HEK293 (cell line): ENCODE measurements around the gene PRKG2.

Experiments used
- CTCF ChIA-PET: fragments of 350-600 bp; formaldehyde crosslinking; extraction: SDS; loops from one replicate; lab custom pipeline; 2021; ENCODE audit warnings: antibody characterized with exemption; lab: Yijun Ruan, JAX
- POLR2A ChIA-PET: fragments of 300-600 bp; formaldehyde crosslinking; extraction: SDS; loops from one replicate; lab custom pipeline; 2020; ENCODE audit warnings: antibody characterized with exemption, inconsistent platforms; lab: Yijun Ruan, JAX
- H3K27ac ChIP-seq: fragments of 200-500 bp; sonication (Bioruptor generic); 2 replicates; pipeline ENCODE4 v1.5.1; 2014; ENCODE audit warnings: low read depth, low read length, control low read depth, inconsistent platforms; ENCODE audit errors: extremely low read depth
- H3K36me3 ChIP-seq, 2 experiments: fragments of 200-500 bp in 1 of 2; sonication (Bioruptor generic) in 1 of 2; 1 replicate in 1 of 2; 2 replicates in 1 of 2; pipeline ENCODE4 v1.5.1; 2014 to 2017; ENCODE audit warnings: inconsistent platforms in 2 of 2, low read length in 2 of 2; ENCODE audit not compliant: control insufficient read depth in 2 of 2, insufficient read depth in 1 of 2
- H3K4me1 ChIP-seq: fragments of 200-500 bp; sonication (Bioruptor generic); 2 replicates; pipeline ENCODE4 v1.5.1; 2014; ENCODE audit warnings: mild to moderate bottlenecking, low read length, inconsistent platforms; ENCODE audit not compliant: control insufficient read depth, insufficient read depth
- H3K4me3 ChIP-seq: 2 replicates; pipeline ENCODE4 v1.5.1; 2011; ENCODE audit warnings: low read depth, mild to moderate bottlenecking, control low read depth, low read length, moderate library complexity
- H3K9me3 ChIP-seq: fragments of 200-500 bp; sonication (Bioruptor generic); 2 replicates; pipeline ENCODE4 v1.5.1; 2014; ENCODE audit warnings: low read depth, low read length, inconsistent platforms; ENCODE audit not compliant: control insufficient read depth, insufficient read depth
- ELK4 ChIP-seq: IDR thresholded peaks from 2 replicates; pipeline ENCODE4 v1.6.1; 2011; ENCODE audit warnings: mild to moderate bottlenecking, low read depth, low read length, borderline replicate concordance
- PRDM4 ChIP-seq: fragments of 450-650 bp; formaldehyde crosslinking; IDR thresholded peaks from 2 replicates; pipeline ENCODE4 v1.5.1; 2017; ENCODE audit warnings: missing biosample characterization, missing genetic modification characterization
- REST ChIP-seq: fragments of 450-650 bp; formaldehyde crosslinking; IDR thresholded peaks from 2 replicates; pipeline ENCODE4 v1.5.1; 2016; ENCODE audit warnings: missing biosample characterization, missing genetic modification characterization
- SCRT2 ChIP-seq: fragments of 450-650 bp; formaldehyde crosslinking; IDR thresholded peaks from 2 replicates; pipeline ENCODE4 v1.5.1; 2016; ENCODE audit warnings: missing biosample characterization, missing genetic modification characterization
- SP2 ChIP-seq: fragments of 450-650 bp; formaldehyde crosslinking; IDR thresholded peaks from 2 replicates; pipeline ENCODE4 v1.5.1; 2016; ENCODE audit warnings: missing biosample characterization, missing genetic modification characterization
- ZFP41 ChIP-seq: fragments of 450-650 bp; formaldehyde crosslinking; IDR thresholded peaks from 2 replicates; pipeline ENCODE4 v1.5.1; 2016; ENCODE audit warnings: missing biosample characterization, missing genetic modification characterization, borderline replicate concordance
- ZNF133 ChIP-seq: fragments of 450-650 bp; formaldehyde crosslinking; IDR thresholded peaks from 2 replicates; pipeline ENCODE4 v1.5.1; 2016; ENCODE audit warnings: missing biosample characterization, missing genetic modification characterization
- ZNF148 ChIP-seq: fragments of 450-650 bp; formaldehyde crosslinking; IDR thresholded peaks from 2 replicates; pipeline ENCODE4 v1.5.0; 2017; ENCODE audit warnings: missing biosample characterization, missing genetic modification characterization, borderline replicate concordance
- ZNF2 ChIP-seq: fragments of 450-650 bp; formaldehyde crosslinking; IDR thresholded peaks from 2 replicates; pipeline ENCODE4 v1.5.1; 2016; ENCODE audit warnings: missing biosample characterization, missing genetic modification characterization
- ZNF24 ChIP-seq: fragments of 450-650 bp; formaldehyde crosslinking; IDR thresholded peaks from 2 replicates; pipeline ENCODE4 v1.5.1; 2016; ENCODE audit warnings: missing biosample characterization, missing genetic modification characterization
- ZNF335 ChIP-seq: fragments of 450-650 bp; formaldehyde crosslinking; conservative IDR thresholded peaks from 2 replicates; pipeline ENCODE4 v1.5.1; 2016; ENCODE audit warnings: missing biosample characterization, missing genetic modification characterization
- ZNF37A ChIP-seq: fragments of 450-650 bp; IDR thresholded peaks from 2 replicates; pipeline ENCODE4 v1.5.1; 2018; ENCODE audit warnings: missing biosample characterization, missing genetic modification characterization
- ZNF449 ChIP-seq: fragments of 450-650 bp; formaldehyde crosslinking; IDR thresholded peaks from 2 replicates; pipeline ENCODE4 v1.5.1; 2017; ENCODE audit warnings: missing biosample characterization, mild to moderate bottlenecking, missing genetic modification characterization, moderate library complexity
- ZNF48 ChIP-seq: fragments of 450-650 bp; formaldehyde crosslinking; IDR thresholded peaks from 2 replicates; pipeline ENCODE4 v1.5.1; 2016; ENCODE audit warnings: missing biosample characterization, missing genetic modification characterization
- ZNF560 ChIP-seq: fragments of 450-650 bp; formaldehyde crosslinking; IDR thresholded peaks from 2 replicates; pipeline ENCODE4 v1.5.1; 2017; ENCODE audit warnings: missing biosample characterization, missing genetic modification characterization, borderline replicate concordance
- ZNF639 ChIP-seq: fragments of 450-650 bp; formaldehyde crosslinking; IDR thresholded peaks from 2 replicates; pipeline ENCODE4 v1.5.1; 2016; ENCODE audit warnings: missing biosample characterization, missing genetic modification characterization
- ZNF791 ChIP-seq: fragments of 450-650 bp; formaldehyde crosslinking; IDR thresholded peaks from 2 replicates; pipeline ENCODE4 v1.5.1; 2016; ENCODE audit warnings: missing biosample characterization, missing genetic modification characterization

The PRKG2 gene

GRCh38 chr4:81102107-81102506, 112.9 kb downstream of the PRKG2 start:
- Histone ChIP-seq H3K27ac (no peak overlapping the region), H3K4me3 (no peak overlapping the region), H3K4me1 (no peaks in the 10 kb centered on the region)
- POLR2A ChIA-PET: no interaction called here
- CTCF ChIA-PET: interaction anchor here (0.6 kb wide), 1 partner anchor 9 kb away, joined by 4 read pairs; no protein-coding TSS in a partner anchor
- TF ChIP-seq PRDM4 (tag by site-specific recombination): no peak
- TF ChIP-seq ZNF48: no peak
- TF ChIP-seq ZNF2: no peak
- no peak for TF ChIP-seq ZFP41 (tag by site-specific recombination)
- no peak for TF ChIP-seq SP2
- no peak for TF ChIP-seq ZNF560 (tag by site-specific recombination)
- TF ChIP-seq SCRT2 (tag by site-specific recombination): no peak
- no peak for TF ChIP-seq ZNF37A
- TF ChIP-seq ZNF335: no peak
- no peak for TF ChIP-seq ZNF449 (tag by site-specific recombination)
- TF ChIP-seq ZNF24 (tag by site-specific recombination): no peak
- no peak for TF ChIP-seq ZNF133 (tag by site-specific recombination)
- no peak for TF ChIP-seq ELK4
- no peak for TF ChIP-seq ZNF639 (tag by site-specific recombination)
- TF ChIP-seq ZNF791: no peak
- TF ChIP-seq REST (tag by site-specific recombination): no peak
- TF ChIP-seq ZNF148 (tag by site-specific recombination): no peak
- TF ChIP-seq, all 188 proteins: peak for 0
- no peaks in the 10 kb centered on the region for H3K36me3 ChIP-seq
- H3K9me3 ChIP-seq: no peaks in the 10 kb centered on the region
